ENCODE results near the gene GRK3. TPM values are rescaled to one million over a fixed set of nuclear protein-coding genes. Genes with fewer than 3 reads are reported as not detected.

Gene GRK3
- total and polyA plus RNA-seq, 10 of the 15 experiments (the other 5 are each of a cell fraction or from before 2014, with no cell fraction given), result 3.1 to 35.1 (median 14.7) TPM

Small RNAs within 50 kb of the gene (small RNA-seq; reads per million reads assigned to genes)
- gene RNA5SP494, result 0.16 reads per million

Other genes with a start within 250 kb of the GRK3 start
- gene MYO18B, start 177.5 kb downstream of the GRK3 start, total RNA-seq (2014; rRNA removed), result 0.27 and 0.51 TPM in 2 replicates
- 0.14 and 0.27 TPM in 2 replicates for gene MYO18B, start 177.5 kb downstream of the GRK3 start, total RNA-seq (2014; rRNA removed; fragmentation: Illumina TruSeq; extraction: Trizol)
- 0.28 and 0.45 TPM in 2 replicates for gene MYO18B, start 177.5 kb downstream of the GRK3 start, total RNA-seq (2021)
- 1.3 and 2.1 TPM in 2 replicates for gene MYO18B, start 177.5 kb downstream of the GRK3 start, polyA plus RNA-seq (2011; rRNA removed)
- gene MYO18B, start 177.5 kb downstream of the GRK3 start, polyA plus RNA-seq (2014; fragmentation: Illumina TruSeq; extraction: Trizol), result 0.12 and 0.17 TPM in 2 replicates
- gene MYO18B, start 177.5 kb downstream of the GRK3 start, polyA plus RNA-seq (2014; fragmentation: Nextera tagmentation; extraction: Ambion mirVana), result under 1 TPM in 1 of 2 experiments, not detected in 1; 0.05 TPM
- gene MYO18B, start 177.5 kb downstream of the GRK3 start, polyA plus RNA-seq (2014; rRNA removed), result 0.65 and 1.0 TPM in 2 replicates
- gene MYO18B, start 177.5 kb downstream of the GRK3 start, polyA plus RNA-seq (2016; fragmentation: Nextera tagmentation; extraction: Ambion mirVana), result 1 to 10 TPM in 1 of 2 experiments, under 1 TPM in 1; 0.59 to 1.1 TPM

Data from GM12878 (cell line).